Esophagus muscularis mucosa (tissue), 4 donors: ENCODE data around the gene ARL14. TPM values are rescaled to one million over a fixed set of nuclear protein-coding genes. Genes with fewer than 3 reads are reported as not detected.

Experiments
- DNase-seq: peaks from one replicate; pipeline ENCODE4 v3.0.0-alpha.2; 2017; ENCODE audit errors: extremely low spot score
- H3K27ac ChIP-seq, 4 donors: fragments of 200-600 bp; sonication (generic); replicated peaks in 1 of 4; 1 replicate in 3 of 4; 2 replicates in 1 of 4; pipeline ENCODE4 v1.5.1; 2016 to 2019; ENCODE audit warnings: mild to moderate bottlenecking in 1 of 4
- H3K27me3 ChIP-seq, 4 donors: fragments of 200-600 bp; sonication (generic); one replicate each; pipeline versions ENCODE4 v1.5.1 to v1.6.0; 2016 to 2019
- H3K36me3 ChIP-seq, 4 donors: fragments of 200-600 bp; sonication (generic); one replicate each; pipeline ENCODE4 v1.5.1; 2016 to 2019
- H3K4me1 ChIP-seq, 4 donors: fragments of 200-600 bp; sonication (generic); one replicate each; pipeline ENCODE4 v1.5.1; 2016 to 2019
- H3K4me3 ChIP-seq, 4 donors: fragments of 200-600 bp; sonication (generic); 1 replicate in 2 of 4; 2 replicates in 2 of 4; pipeline ENCODE4 v1.5.1; 2016 to 2019; ENCODE audit warnings: mild to moderate bottlenecking in 4 of 4, moderate library complexity in 1 of 4
- H3K9me3 ChIP-seq, 4 donors: fragments of 200-600 bp; sonication (generic); 1 replicate in 3 of 4; 2 replicates in 1 of 4; pipeline ENCODE4 v1.5.1; 2016 to 2019
- CTCF ChIP-seq, 3 experiments: fragments of 200-600 bp in 2 of 3; fragments of 450-650 bp in 1 of 3; sonication (generic) in 2 of 3; IDR thresholded peaks; one replicate each; pipeline ENCODE4 v1.5.1; 2017 to 2019; ENCODE audit warnings: antibody characterized with exemption in 3 of 3, mild to moderate bottlenecking in 2 of 3, moderate library complexity in 1 of 3
- EP300 ChIP-seq: sonication (generic); formaldehyde crosslinking; IDR thresholded peaks from one replicate; pipeline ENCODE4 v1.6.1; 2017; ENCODE audit warnings: antibody characterized with exemption
- POLR2A ChIP-seq: fragments of 450-650 bp; IDR thresholded peaks from one replicate; pipeline ENCODE4 v1.6.1; 2017; ENCODE audit warnings: antibody characterized with exemption, moderate library complexity, mild to moderate bottlenecking, low read depth
- POLR2AphosphoS5 ChIP-seq, 2 donors: sonication (generic); formaldehyde crosslinking; IDR thresholded peaks; one replicate each; pipeline ENCODE4 v1.6.1; 2017; ENCODE audit warnings: antibody characterized with exemption in 2 of 2
- WGBS: methylation state at CpG from one replicate; pipeline ENCODE4 v1.1.5; 2018; 5-methylcytosine and 5-hydroxymethylcytosine counted together
- intact Hi-C: fragments of 100-400 bp; cut with DNase I; formaldehyde crosslinking; loops from one replicate; pipeline ENCODE4 v1.15.1; 2023
- total RNA-seq, 4 donors: library from RNA; depleted of rRNA; stranded (reverse); fragments of >200 nt; gene quantifications; one replicate each; pipeline versions ENCODE4 v1.1.0 to v1.2.1, GENCODE V29; 2016

The ARL14 gene
- total RNA-seq, 4 donors from 2014 or later: not detected

- H3K4me1 ChIP-seq: no peaks in the 10 kb centered on the region
- WGBS: 74% methylated on average over 3 of the region's 3 CpGs
- TF ChIP-seq POLR2AphosphoS5 (IDR thresholded peaks at IDR 0.05) (no peak), CTCF (IDR thresholded peaks at IDR 0.05) (no peak), EP300 (no peak), POLR2A (no peak)
- H3K36me3 ChIP-seq: no peaks in the 10 kb centered on the region
- DNase-seq: no peak
- H3K27me3 ChIP-seq: no peaks in the 10 kb centered on the region
- H3K9me3 ChIP-seq: no peaks in the 10 kb centered on the region
- intact Hi-C loops: no loop called here
- H3K4me3 ChIP-seq: no peak overlapping the region
- no peak overlapping the region for H3K27ac ChIP-seq
Measured at GRCh38 chr3:160649596-160649995, 27.4 kb upstream of the ARL14 start.

GRCh38 chr3:160653512-160653911 lies 23.4 kb upstream of the ARL14 start:
- Histone ChIP-seq H3K9me3 (no peaks in the 10 kb centered on the region), H3K4me3 (no peak overlapping the region), H3K36me3 (no peaks in the 10 kb centered on the region), H3K4me1 (no peaks in the 10 kb centered on the region), H3K27ac (no peak overlapping the region), H3K27me3 (no peaks in the 10 kb centered on the region)
- intact Hi-C loops: no loop called here
- no peak for DNase-seq
- TF ChIP-seq EP300 (no peak), POLR2AphosphoS5 (IDR thresholded peaks at IDR 0.05) (no peak), CTCF (IDR thresholded peaks at IDR 0.05) (no peak), POLR2A (no peak)

- intact Hi-C loops: no loop called here
- Histone ChIP-seq H3K27me3 (no peaks in the 10 kb centered on the region), H3K9me3 (no peaks in the 10 kb centered on the region), H3K27ac (no peak overlapping the region), H3K4me1 (no peaks in the 10 kb centered on the region), H3K4me3 (no peak overlapping the region), H3K36me3 (no peaks in the 10 kb centered on the region)
- no peak for DNase-seq
- 74% methylated on average over 5 of the region's 5 CpGs for WGBS
- TF ChIP-seq POLR2A: no peak
- no peak for TF ChIP-seq EP300
- no peak for TF ChIP-seq POLR2AphosphoS5 (IDR thresholded peaks at IDR 0.05)
- no peak for TF ChIP-seq CTCF (IDR thresholded peaks at IDR 0.05)
Measured at GRCh38 chr3:160660902-160661301, 16.1 kb upstream of the ARL14 start.

GRCh38 chr3:160661660-160662059 lies 15.3 kb upstream of the ARL14 start:
- Histone ChIP-seq H3K9me3 (no peaks in the 10 kb centered on the region), H3K4me3 (no peak overlapping the region), H3K36me3 (no peaks in the 10 kb centered on the region), H3K27me3 (no peaks in the 10 kb centered on the region), H3K4me1 (no peaks in the 10 kb centered on the region), H3K27ac (no peak overlapping the region)
- 66% methylated on average over 1 of the region's 1 CpG for WGBS
- TF ChIP-seq POLR2AphosphoS5 (IDR thresholded peaks at IDR 0.05): no peak
- no peak for TF ChIP-seq CTCF (IDR thresholded peaks at IDR 0.05)
- TF ChIP-seq EP300: no peak
- no peak for TF ChIP-seq POLR2A
- DNase-seq: no peak
- intact Hi-C loops: no loop called here

GRCh38 chr3:160665231-160665630 lies 11.7 kb upstream of the ARL14 start:
- no peaks in the 10 kb centered on the region for H3K4me1 ChIP-seq
- H3K9me3 ChIP-seq: no peaks in the 10 kb centered on the region
- TF ChIP-seq EP300 (no peak), POLR2A (no peak), CTCF (IDR thresholded peaks at IDR 0.05) (no peak), POLR2AphosphoS5 (IDR thresholded peaks at IDR 0.05) (no peak)
- no peak for DNase-seq
- 94% methylated on average over 3 of the region's 3 CpGs for WGBS
- intact Hi-C loops: no loop called here
- no peak overlapping the region for H3K27ac ChIP-seq
- no peaks in the 10 kb centered on the region for H3K36me3 ChIP-seq
- no peaks in the 10 kb centered on the region for H3K27me3 ChIP-seq
- H3K4me3 ChIP-seq: no peak overlapping the region
